Hepatocyte (in vitro differentiated cells): ENCODE data around the gene ANKS6.

Experiments
- EZH2 ChIP-seq: fragments of 200-600 bp; sonication (generic); IDR thresholded peaks from 2 replicates; pipeline ENCODE4 v1.6.1; 2016; ENCODE audit warnings: antibody characterized with exemption, mild to moderate bottlenecking, borderline replicate concordance
- EZH2phosphoT487 ChIP-seq: fragments of 200-600 bp; sonication (generic); IDR thresholded peaks from one replicate; pipeline ENCODE4 v1.6.1; 2018; ENCODE audit warnings: antibody characterized with exemption, mild to moderate bottlenecking, low read depth, moderate library complexity; ENCODE audit not compliant: unreplicated experiment, severe bottlenecking
- TF ChIP-seq, protein P1 (sequence below): fragments of 200-600 bp; sonication (generic); IDR thresholded peaks from 2 replicates; pipeline ENCODE4 v1.5.1; 2016; ENCODE audit warnings: antibody characterized with exemption, mild to moderate bottlenecking; ENCODE audit not compliant: poor library complexity

- TF ChIP-seq, protein P1, sequence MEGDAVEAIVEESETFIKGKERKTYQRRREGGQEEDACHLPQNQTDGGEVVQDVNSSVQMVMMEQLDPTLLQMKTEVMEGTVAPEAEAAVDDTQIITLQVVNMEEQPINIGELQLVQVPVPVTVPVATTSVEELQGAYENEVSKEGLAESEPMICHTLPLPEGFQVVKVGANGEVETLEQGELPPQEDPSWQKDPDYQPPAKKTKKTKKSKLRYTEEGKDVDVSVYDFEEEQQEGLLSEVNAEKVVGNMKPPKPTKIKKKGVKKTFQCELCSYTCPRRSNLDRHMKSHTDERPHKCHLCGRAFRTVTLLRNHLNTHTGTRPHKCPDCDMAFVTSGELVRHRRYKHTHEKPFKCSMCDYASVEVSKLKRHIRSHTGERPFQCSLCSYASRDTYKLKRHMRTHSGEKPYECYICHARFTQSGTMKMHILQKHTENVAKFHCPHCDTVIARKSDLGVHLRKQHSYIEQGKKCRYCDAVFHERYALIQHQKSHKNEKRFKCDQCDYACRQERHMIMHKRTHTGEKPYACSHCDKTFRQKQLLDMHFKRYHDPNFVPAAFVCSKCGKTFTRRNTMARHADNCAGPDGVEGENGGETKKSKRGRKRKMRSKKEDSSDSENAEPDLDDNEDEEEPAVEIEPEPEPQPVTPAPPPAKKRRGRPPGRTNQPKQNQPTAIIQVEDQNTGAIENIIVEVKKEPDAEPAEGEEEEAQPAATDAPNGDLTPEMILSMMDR = no peak
- TF ChIP-seq EZH2 (no peak), EZH2phosphoT487 (no peak)
These were observed 108.4 kb downstream of the ANKS6 start for GRCh38 chr9:98687911-98688310.
